Stimulated activated CD8-positive, alpha-beta memory T cell treated with anti-CD3 and anti-CD28 coated beads, Interleukin-7, amount 100 ng/mL, for 4 hours (primary cell): ENCODE measurements around the gene CFAP157.

Experiments used
- DNase-seq, 2 donors: peaks; one replicate each; pipeline ENCODE4 v3.0.0-alpha.2; 2020; ENCODE audit warnings: low read depth in 2 of 2

Gene CFAP157

GRCh38 chr9:127715470-127716337 lies 8.9 kb downstream of the CFAP157 start, which contains the start of the genes PTRH1 and TTC16:
PTRH1 (minus strand) TSS chr9:127715663; CDS start chr9:127715639, 24 bp downstream.
TTC16 (plus strand) TSS chr9:127716079; CDS start chr9:127716146, 67 bp downstream.
- DNase-seq, result peak; percentile 93 to 95

GRCh38 chr9:127716412-127716811 lies 9.6 kb downstream of the CFAP157 start:
- no peak for DNase-seq

- no peak for DNase-seq
Measured at GRCh38 chr9:127717766-127718165, 11.0 kb downstream of the CFAP157 start.

- DNase-seq, result no peak
Measured at GRCh38 chr9:127720031-127720864, 13.5 kb downstream of the CFAP157 start.

- no peak for DNase-seq
Measured at GRCh38 chr9:127720865-127721227, 14.1 kb downstream of the CFAP157 start.

- no peak for DNase-seq
Measured at GRCh38 chr9:127721391-127721821, 14.6 kb downstream of the CFAP157 start.

- DNase-seq, result no peak
Measured at GRCh38 chr9:127722055-127722745, 15.4 kb downstream of the CFAP157 start.

- no peak for DNase-seq
Measured at GRCh38 chr9:127723013-127723412, 16.2 kb downstream of the CFAP157 start.

GRCh38 chr9:127723444-127723843 lies 16.7 kb downstream of the CFAP157 start:
- no peak for DNase-seq

- DNase-seq, result no peak
Measured at GRCh38 chr9:127724012-127724411, 17.2 kb downstream of the CFAP157 start.

- DNase-seq, result no peak
Measured at GRCh38 chr9:127726871-127727270, 20.1 kb downstream of the CFAP157 start.

GRCh38 chr9:127728808-127729207 lies 22.0 kb downstream of the CFAP157 start:
- DNase-seq, result no peak

GRCh38 chr9:127729522-127730256 lies 22.9 kb downstream of the CFAP157 start:
- no peak for DNase-seq

GRCh38 chr9:127730262-127730661 lies 23.5 kb downstream of the CFAP157 start:
- DNase-seq, result no peak

- no peak for DNase-seq
Measured at GRCh38 chr9:127730799-127731410, 24.1 kb downstream of the CFAP157 start.

GRCh38 chr9:127731938-127732337 lies 25.1 kb downstream of the CFAP157 start:
- no peak for DNase-seq

GRCh38 chr9:127732444-127732843 lies 25.7 kb downstream of the CFAP157 start:
- DNase-seq, result no peak

- no peak for DNase-seq
Measured at GRCh38 chr9:127733614-127734013, 26.8 kb downstream of the CFAP157 start.

- no peak for DNase-seq
Measured at GRCh38 chr9:127734247-127734746, 27.5 kb downstream of the CFAP157 start.

- peak; percentile 94 to 95 for DNase-seq
Measured at GRCh38 chr9:127734747-127735529, 28.1 kb downstream of the CFAP157 start, which contains the start of gene TOR2A. TOR2A (minus strand) TSS chr9:127735294; CDS start chr9:127735270, 24 bp downstream.
